A673 (cell line): ENCODE measurements around the gene SP6. TPM values are rescaled to one million over a fixed set of nuclear protein-coding genes. Genes with fewer than 3 reads are reported as not detected.

ENCODE experiments used
- BruUV-seq: library from RNA; stranded (reverse); fragments of 400-500 nt; replicated peaks from 2 replicates; lab custom pipeline; 2021; lab: Mats Ljungman, UMichigan
- CTCF ChIA-PET: fragments of 300-600 bp; sonication (Branson Sonifier 250); formaldehyde crosslinking; loops from one replicate; lab custom pipeline; 2022; ENCODE audit warnings: antibody characterized with exemption; lab: Charles Lee
- POLR2A ChIA-PET: fragments of 300-600 bp; sonication (Branson Sonifier 250); formaldehyde crosslinking; loops from one replicate; lab custom pipeline; 2022; ENCODE audit warnings: antibody characterized with exemption; ENCODE audit not compliant: low non-redundant PET; lab: Charles Lee
- DNase-seq: peaks from one replicate; pipeline ENCODE4 v3.0.0-alpha.2; 2015; ENCODE audit warnings: low spot score
- H3K27ac ChIP-seq: fragments of 200-600 bp; sonication (generic); 2 replicates; pipeline ENCODE4 v1.5.1; 2016; ENCODE audit warnings: mixed run types, low read depth, mild to moderate bottlenecking, mixed read lengths, antibody characterized with exemption, low read length; ENCODE audit not compliant: poor library complexity, severe bottlenecking
- H3K27me3 ChIP-seq: fragments of 200-600 bp; sonication (generic); replicated peaks from 2 replicates; pipeline ENCODE4 v1.6.1; 2017; ENCODE audit warnings: mixed run types, low read depth, mild to moderate bottlenecking, mixed read lengths, antibody characterized with exemption, low read length; ENCODE audit not compliant: insufficient read depth, poor library complexity
- H3K36me3 ChIP-seq: fragments of 200-600 bp; sonication (generic); 2 replicates; pipeline ENCODE4 v1.6.1; 2016; ENCODE audit warnings: mixed run types, mild to moderate bottlenecking, mixed read lengths, antibody characterized with exemption, low read length; ENCODE audit not compliant: insufficient read depth, poor library complexity, severe bottlenecking
- H3K4me1 ChIP-seq: fragments of 200-600 bp; sonication (generic); 2 replicates; pipeline ENCODE4 v1.6.1; 2017; ENCODE audit warnings: mixed run types, mild to moderate bottlenecking, mixed read lengths, antibody characterized with exemption, low read length; ENCODE audit not compliant: insufficient read depth, poor library complexity, severe bottlenecking
- H3K4me3 ChIP-seq: fragments of 200-600 bp; sonication (generic); 2 replicates; pipeline ENCODE4 v1.5.1; 2016; ENCODE audit warnings: low read depth, mixed run types, mild to moderate bottlenecking, mixed read lengths, low read length; ENCODE audit not compliant: poor library complexity, severe bottlenecking
- H3K9me3 ChIP-seq: fragments of 200-600 bp; sonication (generic); 2 replicates; pipeline ENCODE4 v1.6.1; 2016; ENCODE audit warnings: mixed run types, low read depth, mild to moderate bottlenecking, mixed read lengths, antibody characterized with exemption, low read length; ENCODE audit not compliant: poor library complexity, severe bottlenecking
- CTCF ChIP-seq: fragments of 300-800, 200-600 bp; sonication (generic); conservative IDR thresholded peaks from 2 replicates; pipeline ENCODE4 v1.5.1; 2017; ENCODE audit warnings: low read depth, mild to moderate bottlenecking, antibody characterized with exemption, low read length, moderate library complexity, mixed read lengths
- EZH2 ChIP-seq: fragments of 200-600 bp; sonication (generic); IDR thresholded peaks from 2 replicates; pipeline ENCODE4 v1.6.1; 2017; ENCODE audit warnings: borderline replicate concordance, low read depth, mild to moderate bottlenecking, mixed read lengths, antibody characterized with exemption, low read length; ENCODE audit not compliant: poor library complexity, severe bottlenecking
- intact Hi-C: fragments of 100-400 bp; cut with micrococcal nuclease; formaldehyde crosslinking; loops from one replicate; pipeline ENCODE4 v1.10.0; 2022; ENCODE audit not compliant: unreplicated experiment
- total RNA-seq: library from RNA; stranded (reverse); gene quantifications from 2 replicates; pipeline ENCODE4 v1.2.3, GENCODE V29; 2021

Gene SP6
- total RNA-seq, 1 experiment from 2014 or later, result 0.15 TPM

GRCh38 chr17:47869114-47869513 lies 18.2 kb upstream of the SP6 start:
- Histone ChIP-seq H3K27ac (no peak overlapping the region), H3K4me1 (peaks cover 10% of the 10 kb centered on the region), H3K4me3 (no peak overlapping the region), H3K36me3 (no peaks in the 10 kb centered on the region), H3K9me3 (no peaks in the 10 kb centered on the region), H3K27me3 (peaks cover under 1% of the 10 kb centered on the region)
- no peak for DNase-seq
- intact Hi-C loops, result no loop called here
- CTCF ChIA-PET, result interaction anchor here (0.5 kb wide), 1 partner anchor 47 kb away, joined by 3 read pairs; the partner anchor contains the start of gene OSBPL7
- BruUV-seq, result no TSS peak
- no peak for TF ChIP-seq CTCF
- TF ChIP-seq EZH2, result no peak
- POLR2A ChIA-PET, result no interaction called here

- H3K9me3 ChIP-seq, result no peaks in the 10 kb centered on the region
- H3K4me3 ChIP-seq, result no peak overlapping the region
- TF ChIP-seq CTCF (no peak), EZH2 (no peak)
- intact Hi-C loops, result no loop called here
- no peaks in the 10 kb centered on the region for H3K27me3 ChIP-seq
- ChIA-PET POLR2A (no interaction called here), CTCF (no interaction called here)
- DNase-seq, result no peak
- no peak overlapping the region for H3K27ac ChIP-seq
- BruUV-seq, result no TSS peak
- H3K4me1 ChIP-seq, result peaks cover 10% of the 10 kb centered on the region
- no peaks in the 10 kb centered on the region for H3K36me3 ChIP-seq
These were observed 17.0 kb upstream of the SP6 start for GRCh38 chr17:47867813-47868533.

DNA sequence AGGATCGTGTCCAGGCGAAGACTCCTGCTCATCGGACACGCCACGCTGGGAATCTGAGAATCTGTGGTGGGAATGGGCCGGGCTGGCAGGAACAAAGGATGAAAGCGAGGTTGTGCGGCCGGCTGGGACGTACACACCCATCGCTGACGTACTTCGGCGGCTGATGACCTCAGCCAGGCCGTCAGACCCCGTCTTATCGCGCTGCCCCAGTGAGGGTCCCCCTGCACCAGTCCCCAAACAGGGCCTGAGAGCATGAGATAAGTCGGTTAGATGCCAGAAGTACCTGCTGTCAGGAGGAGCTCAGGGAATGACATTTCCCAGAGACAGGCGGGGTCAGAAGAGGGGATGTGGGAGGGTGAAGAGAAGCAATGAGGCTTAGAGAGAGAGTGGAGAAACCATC lies 16.0 kb upstream of the SP6 start:
- TF ChIP-seq EZH2 (no peak), CTCF (no peak)
- Histone ChIP-seq H3K9me3 (no peaks in the 10 kb centered on the region), H3K4me3 (no peak overlapping the region), H3K36me3 (no peaks in the 10 kb centered on the region), H3K27ac (no peak overlapping the region), H3K27me3 (no peaks in the 10 kb centered on the region), H3K4me1 (peaks cover 10% of the 10 kb centered on the region)
- no TSS peak for BruUV-seq
- no peak for DNase-seq
- ChIA-PET CTCF (no interaction called here), POLR2A (no interaction called here)
- intact Hi-C loops, result no loop called here
